Sigmoid colon (tissue), 4 donors: ENCODE measurements around the gene KRTAP10-4.

Source experiments
- CTCF ChIP-seq, 4 experiments: fragments of 450-650 bp in 3 of 4; fragments of 200-600 bp in 1 of 4; IDR thresholded peaks; one replicate each; pipeline ENCODE4 v1.5.1; 2016 to 2019; ENCODE audit warnings: antibody characterized with exemption in 4 of 4, mild to moderate bottlenecking in 3 of 4, moderate library complexity in 2 of 4
- EP300 ChIP-seq, 4 donors: sonication (generic); formaldehyde crosslinking; IDR thresholded peaks; one replicate each; pipeline ENCODE4 v1.6.1; 2017; ENCODE audit warnings: antibody characterized with exemption in 4 of 4
- POLR2A ChIP-seq, 2 donors: fragments of 450-650 bp; IDR thresholded peaks; one replicate each; pipeline ENCODE4 v1.6.1; 2016; ENCODE audit warnings: antibody characterized with exemption in 2 of 2, mild to moderate bottlenecking in 2 of 2, moderate library complexity in 2 of 2
- POLR2AphosphoS5 ChIP-seq, 4 donors: sonication (generic); formaldehyde crosslinking; IDR thresholded peaks; one replicate each; pipeline ENCODE4 v1.6.1; 2017; ENCODE audit warnings: antibody characterized with exemption in 4 of 4

GRCh38 chr21:44533121-44533890, 40.2 kb upstream of the KRTAP10-4 start:
- TF ChIP-seq CTCF (IDR thresholded peaks at IDR 0.05) (no peak), POLR2A (IDR thresholded peaks at IDR 0.05) (no peak), EP300 (IDR thresholded peaks at IDR 0.05) (no peak), POLR2AphosphoS5 (IDR thresholded peaks at IDR 0.05) (no peak)
